IPS-NIHi11 (cell line): ENCODE results near the gene CD300LF.

Experiments
- DNase-seq: peaks from one replicate; pipeline ENCODE4 v3.0.0; 2012; ENCODE audit warnings: mixed read lengths, low spot score

Gene CD300LF

GRCh38 chr17:74686761-74687160 lies 26.0 kb downstream of the CD300LF start:
- no peak for DNase-seq

- DNase-seq = no peak
These were observed 30.1 kb downstream of the CD300LF start for GRCh38 chr17:74682471-74683190.

- DNase-seq = no peak
These were observed 30.7 kb downstream of the CD300LF start for GRCh38 chr17:74682028-74682427.

GRCh38 chr17:74680941-74681340 lies 31.8 kb downstream of the CD300LF start:
- DNase-seq = no peak

- no peak for DNase-seq
These were observed 32.5 kb downstream of the CD300LF start for GRCh38 chr17:74680213-74680612.

GRCh38 chr17:74679374-74679773 lies 33.3 kb downstream of the CD300LF start:
- DNase-seq = no peak

- no peak for DNase-seq
These were observed 34.2 kb downstream of the CD300LF start for GRCh38 chr17:74678541-74678940.

- DNase-seq = no peak
These were observed 34.9 kb downstream of the CD300LF start for GRCh38 chr17:74677558-74678466.

GRCh38 chr17:74671031-74671771 lies 41.5 kb downstream of the CD300LF start:
- DNase-seq = peak; percentile 98

GRCh38 chr17:74670329-74670728 lies 42.4 kb downstream of the CD300LF start:
- DNase-seq = no peak

GRCh38 chr17:74663561-74663960 lies 49.2 kb downstream of the CD300LF start:
- no peak for DNase-seq

GRCh38 chr17:74659889-74660288 lies 52.8 kb downstream of the CD300LF start:
- DNase-seq = no peak

- DNase-seq = no peak
These were observed 54.1 kb downstream of the CD300LF start for GRCh38 chr17:74658620-74659019.

GRCh38 chr17:74654742-74655141 lies 58.0 kb downstream of the CD300LF start:
- DNase-seq = no peak

- no peak for DNase-seq
These were observed 60.7 kb downstream of the CD300LF start for GRCh38 chr17:74652020-74652419.

GRCh38 chr17:74649909-74650308 lies 62.8 kb downstream of the CD300LF start:
- DNase-seq = no peak

- no peak for DNase-seq
These were observed 64.7 kb downstream of the CD300LF start for GRCh38 chr17:74647871-74648672.

- DNase-seq = peak; percentile 48
These were observed 66.5 kb downstream of the CD300LF start for GRCh38 chr17:74646231-74646630.

- DNase-seq = no peak
These were observed 67.7 kb downstream of the CD300LF start for GRCh38 chr17:74645010-74645409.

- DNase-seq = no peak
These were observed 68.3 kb downstream of the CD300LF start for GRCh38 chr17:74644419-74644818.
